ENCODE measurements around the gene POU6F2.

Gene POU6F2

GRCh38 chr7:39249635-39250152, 272.0 kb downstream of the POU6F2 start:
- DNase-seq (ENCODE audit: low read depth in 2 of 2), result no peak

- no peak for DNase-seq (ENCODE audit: low read depth in 2 of 2)
Measured at GRCh38 chr7:39252916-39253315, 275.2 kb downstream of the POU6F2 start.

GRCh38 chr7:39259391-39260003, 281.8 kb downstream of the POU6F2 start:
- no peak for DNase-seq (ENCODE audit: low read depth in 2 of 2)

- DNase-seq (ENCODE audit: low read depth in 2 of 2), result no peak
Measured at GRCh38 chr7:39260279-39260844, 282.7 kb downstream of the POU6F2 start.

- no peak for DNase-seq (ENCODE audit: low read depth in 2 of 2)
Measured at GRCh38 chr7:39261771-39262170, 284.1 kb downstream of the POU6F2 start.

GRCh38 chr7:39265641-39266591, 288.2 kb downstream of the POU6F2 start:
- no peak for DNase-seq (ENCODE audit: low read depth in 2 of 2)

- DNase-seq (ENCODE audit: low read depth in 2 of 2), result no peak
Measured at GRCh38 chr7:39269034-39269433, 291.3 kb downstream of the POU6F2 start.

- DNase-seq (ENCODE audit: low read depth in 2 of 2), result no peak
Measured at GRCh38 chr7:39270018-39270417, 292.3 kb downstream of the POU6F2 start.

- no peak for DNase-seq (ENCODE audit: low read depth in 2 of 2)
Measured at GRCh38 chr7:39271402-39271801, 293.7 kb downstream of the POU6F2 start.

GRCh38 chr7:39272111-39272510, 294.4 kb downstream of the POU6F2 start:
- no peak for DNase-seq (ENCODE audit: low read depth in 2 of 2)

- no peak for DNase-seq (ENCODE audit: low read depth in 2 of 2)
Measured at GRCh38 chr7:39272691-39273090, 295.0 kb downstream of the POU6F2 start.

GRCh38 chr7:39280337-39280736, 302.6 kb downstream of the POU6F2 start:
- no peak for DNase-seq (ENCODE audit: low read depth in 2 of 2)

GRCh38 chr7:39285256-39285655, 307.5 kb downstream of the POU6F2 start:
- DNase-seq (ENCODE audit: low read depth in 2 of 2), result no peak

- DNase-seq (ENCODE audit: low read depth in 2 of 2), result no peak
Measured at GRCh38 chr7:39288303-39288702, 310.6 kb downstream of the POU6F2 start.

- DNase-seq (ENCODE audit: low read depth in 2 of 2), result no peak
Measured at GRCh38 chr7:39291628-39292410, 314.1 kb downstream of the POU6F2 start.

- no peak for DNase-seq (ENCODE audit: low read depth in 2 of 2)
Measured at GRCh38 chr7:39293056-39293823, 315.5 kb downstream of the POU6F2 start.

- DNase-seq (ENCODE audit: low read depth in 2 of 2), result no peak
Measured at GRCh38 chr7:39294022-39294421, 316.3 kb downstream of the POU6F2 start.

- no peak for DNase-seq (ENCODE audit: low read depth in 2 of 2)
Measured at GRCh38 chr7:39295796-39296195, 318.1 kb downstream of the POU6F2 start.

GRCh38 chr7:39299695-39300094, 322.0 kb downstream of the POU6F2 start:
- DNase-seq (ENCODE audit: low read depth in 2 of 2), result no peak

- DNase-seq (ENCODE audit: low read depth in 2 of 2), result no peak
Measured at GRCh38 chr7:39300276-39300675, 322.6 kb downstream of the POU6F2 start.

- DNase-seq (ENCODE audit: low read depth in 2 of 2), result no peak
Measured at GRCh38 chr7:39301543-39301942, 323.8 kb downstream of the POU6F2 start.
